Activated B cell treated with CpG ODN at 0.5 μM for 24 hours (primary cell): ENCODE results near the gene ARHGEF33. TPM values are rescaled to one million over a fixed set of nuclear protein-coding genes. Genes with fewer than 3 reads are reported as not detected.
A peak's percentile ranks its signal among the peaks of the same experiment; 100 is the strongest.

Experiments
- ATAC-seq: fragments of 200-7000 bp; cut with Tn5 transposase; one replicate; pipeline ENCODE4 v1.10.0; 2021; ENCODE audit warnings: low read depth, mild to moderate bottlenecking, moderate library complexity
- CTCF ChIA-PET: fragments of 350-600 bp; sonication (Branson Sonifier 250); formaldehyde crosslinking; loops from one replicate; lab custom pipeline; 2021; ENCODE audit warnings: antibody characterized with exemption; lab: Charles Lee
- POLR2A ChIA-PET: fragments of 350-600 bp; sonication (Branson Sonifier 250); formaldehyde crosslinking; loops from one replicate; lab custom pipeline; 2021; ENCODE audit warnings: antibody characterized with exemption; lab: Charles Lee
- DNase-seq: peaks from one replicate; pipeline ENCODE4 v3.0.0; 2022
- H3K27ac Mint-ChIP-seq: one replicate; pipeline ENCODE4 v1.8.0; 2020; ENCODE audit warnings: mixed read lengths
- H3K27me3 Mint-ChIP-seq: one replicate; pipeline ENCODE4 v1.8.0; 2021; ENCODE audit warnings: mixed read lengths
- H3K36me3 Mint-ChIP-seq: one replicate; pipeline ENCODE4 v1.8.0; 2021; ENCODE audit warnings: low read depth, mixed read lengths
- H3K4me1 Mint-ChIP-seq: one replicate; pipeline ENCODE4 v1.8.0; 2021; ENCODE audit warnings: mixed read lengths
- H3K4me3 Mint-ChIP-seq: one replicate; pipeline ENCODE4 v1.8.0; 2020; ENCODE audit warnings: mild to moderate bottlenecking, mixed read lengths
- H3K9me3 Mint-ChIP-seq: one replicate; pipeline ENCODE4 v1.8.0; 2020; ENCODE audit warnings: mixed read lengths
- CTCF ChIP-seq: fragments of 200-600 bp; IDR thresholded peaks from one replicate; pipeline ENCODE4 v1.8.0; 2022; ENCODE audit warnings: antibody characterized with exemption, mild to moderate bottlenecking
- intact Hi-C: fragments of 100-400 bp; cut with micrococcal nuclease; formaldehyde crosslinking; loops from one replicate; pipeline ENCODE4 v1.15.1; 2024
- total RNA-seq: library from RNA; stranded (reverse); gene quantifications from 2 replicates; pipeline ENCODE4 v1.2.3, GENCODE V29; 2022

ARHGEF33 gene
- total RNA-seq, 1 donor from 2014 or later, result 0.69 TPM

GRCh38 chr2:38991899-38992298, 102.2 kb downstream of the ARHGEF33 start:
- Mint-ChIP-seq H3K27ac (no peak overlapping the region), H3K4me3 (no peak overlapping the region), H3K4me1 (no peaks in the 10 kb centered on the region), H3K36me3 (peaks cover 65% of the 10 kb centered on the region), H3K27me3 (no peaks in the 10 kb centered on the region), H3K9me3 (no peaks in the 10 kb centered on the region)
- CTCF ChIA-PET, result interaction anchor here (1.1 kb wide), 1 partner anchor 16 kb away, joined by 3 read pairs; no protein-coding TSS in a partner anchor
- DNase-seq (no peak), ATAC-seq (no peak)
- intact Hi-C loops, result no loop called here
- POLR2A ChIA-PET, result no interaction called here
- TF ChIP-seq CTCF, result no peak

GRCh38 chr2:38997781-38998180, 108.1 kb downstream of the ARHGEF33 start:
- no peak for DNase-seq
- TF ChIP-seq CTCF, result no peak
- Mint-ChIP-seq H3K27me3 (no peaks in the 10 kb centered on the region), H3K4me3 (no peak overlapping the region), H3K36me3 (peaks cover 74% of the 10 kb centered on the region), H3K9me3 (no peaks in the 10 kb centered on the region), H3K4me1 (no peaks in the 10 kb centered on the region), H3K27ac (no peak overlapping the region)
- ChIA-PET CTCF (no interaction called here), POLR2A (no interaction called here)
- intact Hi-C loops, result no loop called here
- no peak for ATAC-seq

GRCh38 chr2:39000552-39000951, 110.9 kb downstream of the ARHGEF33 start:
- no peak overlapping the region for H3K27ac Mint-ChIP-seq
- DNase-seq, result no peak
- intact Hi-C loops, result no loop called here
- ChIA-PET CTCF (interaction anchor here (1.3 kb wide), 1 partner anchor 55 kb away, joined by 4 read pairs; no protein-coding TSS in a partner anchor), POLR2A (no interaction called here)
- no peaks in the 10 kb centered on the region for H3K27me3 Mint-ChIP-seq
- no peak for TF ChIP-seq CTCF
- no peak overlapping the region for H3K4me3 Mint-ChIP-seq
- no peaks in the 10 kb centered on the region for H3K9me3 Mint-ChIP-seq
- peaks cover 80% of the 10 kb centered on the region for H3K36me3 Mint-ChIP-seq
- no peak for ATAC-seq
- no peaks in the 10 kb centered on the region for H3K4me1 Mint-ChIP-seq

- Mint-ChIP-seq H3K4me3 (no peak overlapping the region), H3K9me3 (no peaks in the 10 kb centered on the region), H3K27me3 (no peaks in the 10 kb centered on the region), H3K36me3 (peaks cover 78% of the 10 kb centered on the region), H3K4me1 (peaks cover 16% of the 10 kb centered on the region), H3K27ac (peak overlapping the region; percentile 69)
- ChIA-PET CTCF (interaction anchor here (1.3 kb wide), 1 partner anchor 16 kb away, joined by 3 read pairs; no protein-coding TSS in a partner anchor), POLR2A (no interaction called here)
- intact Hi-C loops, result no loop called here
- DNase-seq (no peak), ATAC-seq (peak; percentile 45)
- no peak for TF ChIP-seq CTCF
Measured at GRCh38 chr2:39007875-39008504, 118.3 kb downstream of the ARHGEF33 start.

- H3K4me3 Mint-ChIP-seq, result peak overlapping the region; percentile 48
- TF ChIP-seq CTCF, result no peak
- no peaks in the 10 kb centered on the region for H3K27me3 Mint-ChIP-seq
- intact Hi-C loops, result no loop called here
- ChIA-PET CTCF (interaction anchor here (0.8 to 1.3 kb wide), 2 partner anchors 16 to 221 kb away, joined by 3 read pairs; no protein-coding TSS in a partner anchor), POLR2A (no interaction called here)
- peaks cover 16% of the 10 kb centered on the region for H3K4me1 Mint-ChIP-seq
- no peak for DNase-seq
- H3K9me3 Mint-ChIP-seq, result no peaks in the 10 kb centered on the region
- peaks cover 80% of the 10 kb centered on the region for H3K36me3 Mint-ChIP-seq
- ATAC-seq, result peak; percentile 31
- H3K27ac Mint-ChIP-seq, result peak overlapping the region; percentile 69
Measured at GRCh38 chr2:39008665-39009064, 119.0 kb downstream of the ARHGEF33 start.
